ENCODE measurements around the gene ADAM19.

ADAM19 gene

DNA sequence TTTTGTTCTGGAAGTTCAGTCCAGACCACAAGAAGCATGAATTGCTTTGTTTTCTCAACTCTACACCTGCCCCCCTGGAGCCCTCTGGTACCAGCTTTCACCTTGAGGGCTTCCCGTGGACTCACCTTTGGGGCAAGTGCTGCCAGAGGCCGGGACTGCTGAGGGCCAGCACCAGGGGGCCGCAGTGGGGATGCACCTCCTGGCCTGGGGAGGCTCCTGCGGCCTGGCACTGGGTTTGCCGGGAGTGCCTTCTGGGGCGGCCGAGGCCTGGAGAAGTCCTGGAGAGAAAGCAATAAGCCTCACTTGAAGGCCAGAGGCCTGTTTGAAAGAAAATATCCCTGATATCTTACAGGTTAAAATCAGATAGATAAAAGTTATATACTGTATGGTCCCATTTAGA is 93.9 kb downstream of the ADAM19 start:
- H3K4me3 ChIP-seq (ENCODE audit: low read depth, low read length) = no peak overlapping the region
- DNase-seq (ENCODE audit: low read depth) = no peak
- TF ChIP-seq, protein P1, sequence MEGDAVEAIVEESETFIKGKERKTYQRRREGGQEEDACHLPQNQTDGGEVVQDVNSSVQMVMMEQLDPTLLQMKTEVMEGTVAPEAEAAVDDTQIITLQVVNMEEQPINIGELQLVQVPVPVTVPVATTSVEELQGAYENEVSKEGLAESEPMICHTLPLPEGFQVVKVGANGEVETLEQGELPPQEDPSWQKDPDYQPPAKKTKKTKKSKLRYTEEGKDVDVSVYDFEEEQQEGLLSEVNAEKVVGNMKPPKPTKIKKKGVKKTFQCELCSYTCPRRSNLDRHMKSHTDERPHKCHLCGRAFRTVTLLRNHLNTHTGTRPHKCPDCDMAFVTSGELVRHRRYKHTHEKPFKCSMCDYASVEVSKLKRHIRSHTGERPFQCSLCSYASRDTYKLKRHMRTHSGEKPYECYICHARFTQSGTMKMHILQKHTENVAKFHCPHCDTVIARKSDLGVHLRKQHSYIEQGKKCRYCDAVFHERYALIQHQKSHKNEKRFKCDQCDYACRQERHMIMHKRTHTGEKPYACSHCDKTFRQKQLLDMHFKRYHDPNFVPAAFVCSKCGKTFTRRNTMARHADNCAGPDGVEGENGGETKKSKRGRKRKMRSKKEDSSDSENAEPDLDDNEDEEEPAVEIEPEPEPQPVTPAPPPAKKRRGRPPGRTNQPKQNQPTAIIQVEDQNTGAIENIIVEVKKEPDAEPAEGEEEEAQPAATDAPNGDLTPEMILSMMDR (IDR thresholded peaks at IDR 0.05; ENCODE audit: control insufficient read depth, extremely low read depth, insufficient read depth) = no peak

DNA sequence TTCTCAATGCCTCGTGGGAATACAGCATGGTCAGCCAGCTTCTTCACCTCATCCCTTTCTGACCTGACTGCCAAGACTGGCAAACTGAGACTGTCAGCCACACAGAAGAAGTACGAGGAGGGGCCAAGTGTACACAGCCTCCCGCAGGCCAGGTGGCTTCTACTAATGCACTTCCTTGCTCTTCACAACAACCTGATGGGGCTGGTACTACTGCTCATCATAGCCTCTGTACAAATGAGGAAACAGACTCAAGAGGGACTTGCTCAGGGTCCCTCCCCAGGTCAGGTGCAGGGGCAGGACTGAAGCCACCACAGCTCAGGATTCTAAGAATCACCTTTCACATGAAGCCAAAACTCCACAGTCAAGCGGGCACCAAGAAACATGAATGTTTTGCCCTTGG is 94.3 kb downstream of the ADAM19 start:
- DNase-seq (ENCODE audit: low read depth) = no peak
- H3K4me3 ChIP-seq (ENCODE audit: low read depth, low read length) = no peak overlapping the region
- TF ChIP-seq, protein P1 (IDR thresholded peaks at IDR 0.05; ENCODE audit: control insufficient read depth, extremely low read depth, insufficient read depth) = no peak

DNA sequence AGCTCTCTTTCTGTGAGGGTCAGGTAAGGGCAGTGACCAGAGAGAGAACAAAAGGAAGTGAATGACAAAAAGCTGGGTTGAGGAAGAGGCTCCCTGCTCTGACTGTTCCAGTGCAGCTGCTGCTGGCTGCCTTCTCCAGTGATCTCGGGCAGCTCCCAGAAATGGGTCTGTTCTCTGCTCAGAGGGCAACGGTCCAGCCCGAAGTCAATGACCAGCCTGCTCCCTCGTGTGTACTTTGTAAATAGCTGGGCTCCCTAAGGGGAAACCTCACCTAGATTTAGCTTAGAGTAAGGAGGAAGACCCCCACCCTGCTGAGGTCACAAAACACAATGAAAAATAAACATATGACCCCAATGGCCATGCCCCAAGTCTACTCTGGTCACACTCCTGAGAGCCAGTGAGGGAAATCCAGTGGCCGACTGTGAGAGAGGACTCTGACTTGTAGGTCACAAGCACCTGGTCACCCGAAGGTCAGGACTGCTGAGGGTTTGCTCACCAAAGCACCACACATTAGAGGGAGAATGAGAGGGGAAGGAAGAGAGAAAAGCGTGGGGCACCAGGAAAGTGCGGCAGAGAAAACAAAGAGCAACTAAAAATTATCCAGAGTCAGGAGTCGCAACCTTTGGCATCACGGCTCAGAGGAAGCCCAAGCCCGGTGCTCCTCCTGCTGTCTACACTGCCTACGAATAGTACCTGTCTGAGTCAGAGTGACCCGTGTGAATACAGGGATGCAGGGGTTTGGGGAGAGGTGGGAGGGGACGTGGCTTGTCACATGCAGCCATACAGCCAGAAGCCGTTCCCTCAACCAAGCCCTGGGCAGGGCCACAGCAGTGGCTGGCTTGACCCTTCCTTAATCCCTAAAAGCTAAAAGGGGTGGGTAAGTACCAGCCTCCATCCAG is 95.7 kb downstream of the ADAM19 start:
- no peak overlapping the region for H3K4me3 ChIP-seq (ENCODE audit: low read depth, low read length)
- TF ChIP-seq, protein P1 (IDR thresholded peaks at IDR 0.05; ENCODE audit: control insufficient read depth, extremely low read depth, insufficient read depth) = no peak
- DNase-seq (ENCODE audit: low read depth) = no peak

DNA sequence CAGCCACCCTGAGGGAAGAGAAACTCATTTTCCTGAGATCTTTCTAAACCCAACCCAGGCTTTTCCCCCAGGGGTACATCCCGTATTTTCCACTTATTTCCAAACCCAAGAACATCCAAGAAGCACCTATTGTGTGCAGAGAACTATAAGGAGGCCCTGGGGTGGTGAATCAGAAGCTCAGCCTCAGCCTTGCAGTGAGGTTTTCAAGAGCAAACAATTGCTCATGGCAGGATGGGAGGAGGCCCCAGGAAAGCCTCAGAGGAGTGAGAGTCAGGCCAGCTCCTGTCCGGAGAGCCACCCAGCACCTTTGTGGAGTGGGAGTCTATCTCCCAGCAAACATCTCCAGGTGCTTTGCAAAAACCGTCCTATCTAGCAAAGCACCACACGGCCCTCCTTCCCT is 96.4 kb downstream of the ADAM19 start:
- no peak for DNase-seq (ENCODE audit: low read depth)
- TF ChIP-seq, protein P1 (IDR thresholded peaks at IDR 0.05; ENCODE audit: control insufficient read depth, extremely low read depth, insufficient read depth) = no peak
- no peak overlapping the region for H3K4me3 ChIP-seq (ENCODE audit: low read depth, low read length)

DNA sequence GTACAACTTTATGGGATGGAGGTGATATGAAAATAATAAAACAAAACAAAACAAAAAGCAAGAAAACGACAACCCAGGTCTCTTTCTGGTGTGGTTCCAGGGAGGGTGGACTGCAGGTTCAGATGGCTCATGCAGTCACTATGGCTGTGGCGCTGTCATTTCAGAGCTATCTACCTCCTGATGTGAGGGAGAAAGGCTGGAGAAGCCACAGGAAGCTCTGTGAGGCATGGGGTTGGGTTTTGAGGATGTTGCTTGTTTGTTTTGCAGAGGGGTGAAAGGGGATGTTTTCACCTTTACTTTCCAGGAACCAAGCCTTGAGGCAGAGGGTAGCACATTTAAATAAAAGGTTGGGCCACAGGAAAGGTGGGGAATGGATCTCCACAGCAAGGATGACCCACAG is 96.8 kb downstream of the ADAM19 start:
- DNase-seq (ENCODE audit: low read depth) = no peak
- H3K4me3 ChIP-seq (ENCODE audit: low read depth, low read length) = no peak overlapping the region
- TF ChIP-seq, protein P1 (IDR thresholded peaks at IDR 0.05; ENCODE audit: control insufficient read depth, extremely low read depth, insufficient read depth) = no peak

DNA sequence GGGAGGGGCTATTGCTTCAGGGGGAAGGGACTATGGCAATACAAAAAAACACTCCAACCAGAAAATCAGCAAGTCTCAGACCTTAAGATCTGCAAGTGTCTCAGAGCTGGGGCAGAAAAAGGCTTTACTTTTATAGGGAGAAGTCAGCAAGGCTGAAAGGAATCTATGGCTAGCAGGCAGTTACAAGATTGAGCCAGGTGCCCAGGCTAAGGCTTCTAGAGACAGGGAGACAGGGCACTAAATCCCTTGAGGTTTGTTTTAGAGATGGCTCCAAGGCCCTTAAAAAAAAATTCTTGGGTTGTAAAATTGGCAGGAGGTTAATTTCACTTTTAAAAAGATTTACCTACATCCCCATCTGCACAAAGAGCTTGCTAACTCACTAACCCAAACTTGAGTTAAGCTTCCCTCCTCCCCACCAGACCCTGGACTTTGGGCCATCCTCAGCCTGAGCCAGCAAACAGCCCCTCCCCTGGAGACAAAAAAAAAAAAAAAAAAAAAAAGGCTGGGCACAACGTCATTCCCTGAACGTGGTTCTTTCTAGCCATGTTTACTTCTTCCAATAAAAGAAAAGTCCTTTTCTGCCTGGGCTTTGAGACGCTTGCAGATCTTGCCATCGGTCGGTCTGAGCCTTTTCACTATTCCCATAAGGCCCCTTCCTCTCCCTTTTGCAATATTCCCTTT is 97.6 kb downstream of the ADAM19 start:
- H3K4me3 ChIP-seq (ENCODE audit: low read depth, low read length) = no peak overlapping the region
- DNase-seq (ENCODE audit: low read depth) = no peak
- TF ChIP-seq, protein P1 (IDR thresholded peaks at IDR 0.05; ENCODE audit: control insufficient read depth, extremely low read depth, insufficient read depth) = no peak
